EH (cell line): ENCODE results near the gene VPS18.
"Not testable (repeated sequence)": the region's sequence is repeated elsewhere in the genome, so short reads cannot be mapped to it uniquely, and the experiment has no call there.

Source experiments
- DNase-seq: peaks from one replicate; pipeline ENCODE4 v3.0.0-alpha.2; 2015; ENCODE audit warnings: low read depth

The VPS18 gene, protein sequence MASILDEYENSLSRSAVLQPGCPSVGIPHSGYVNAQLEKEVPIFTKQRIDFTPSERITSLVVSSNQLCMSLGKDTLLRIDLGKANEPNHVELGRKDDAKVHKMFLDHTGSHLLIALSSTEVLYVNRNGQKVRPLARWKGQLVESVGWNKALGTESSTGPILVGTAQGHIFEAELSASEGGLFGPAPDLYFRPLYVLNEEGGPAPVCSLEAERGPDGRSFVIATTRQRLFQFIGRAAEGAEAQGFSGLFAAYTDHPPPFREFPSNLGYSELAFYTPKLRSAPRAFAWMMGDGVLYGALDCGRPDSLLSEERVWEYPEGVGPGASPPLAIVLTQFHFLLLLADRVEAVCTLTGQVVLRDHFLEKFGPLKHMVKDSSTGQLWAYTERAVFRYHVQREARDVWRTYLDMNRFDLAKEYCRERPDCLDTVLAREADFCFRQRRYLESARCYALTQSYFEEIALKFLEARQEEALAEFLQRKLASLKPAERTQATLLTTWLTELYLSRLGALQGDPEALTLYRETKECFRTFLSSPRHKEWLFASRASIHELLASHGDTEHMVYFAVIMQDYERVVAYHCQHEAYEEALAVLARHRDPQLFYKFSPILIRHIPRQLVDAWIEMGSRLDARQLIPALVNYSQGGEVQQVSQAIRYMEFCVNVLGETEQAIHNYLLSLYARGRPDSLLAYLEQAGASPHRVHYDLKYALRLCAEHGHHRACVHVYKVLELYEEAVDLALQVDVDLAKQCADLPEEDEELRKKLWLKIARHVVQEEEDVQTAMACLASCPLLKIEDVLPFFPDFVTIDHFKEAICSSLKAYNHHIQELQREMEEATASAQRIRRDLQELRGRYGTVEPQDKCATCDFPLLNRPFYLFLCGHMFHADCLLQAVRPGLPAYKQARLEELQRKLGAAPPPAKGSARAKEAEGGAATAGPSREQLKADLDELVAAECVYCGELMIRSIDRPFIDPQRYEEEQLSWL

DNA sequence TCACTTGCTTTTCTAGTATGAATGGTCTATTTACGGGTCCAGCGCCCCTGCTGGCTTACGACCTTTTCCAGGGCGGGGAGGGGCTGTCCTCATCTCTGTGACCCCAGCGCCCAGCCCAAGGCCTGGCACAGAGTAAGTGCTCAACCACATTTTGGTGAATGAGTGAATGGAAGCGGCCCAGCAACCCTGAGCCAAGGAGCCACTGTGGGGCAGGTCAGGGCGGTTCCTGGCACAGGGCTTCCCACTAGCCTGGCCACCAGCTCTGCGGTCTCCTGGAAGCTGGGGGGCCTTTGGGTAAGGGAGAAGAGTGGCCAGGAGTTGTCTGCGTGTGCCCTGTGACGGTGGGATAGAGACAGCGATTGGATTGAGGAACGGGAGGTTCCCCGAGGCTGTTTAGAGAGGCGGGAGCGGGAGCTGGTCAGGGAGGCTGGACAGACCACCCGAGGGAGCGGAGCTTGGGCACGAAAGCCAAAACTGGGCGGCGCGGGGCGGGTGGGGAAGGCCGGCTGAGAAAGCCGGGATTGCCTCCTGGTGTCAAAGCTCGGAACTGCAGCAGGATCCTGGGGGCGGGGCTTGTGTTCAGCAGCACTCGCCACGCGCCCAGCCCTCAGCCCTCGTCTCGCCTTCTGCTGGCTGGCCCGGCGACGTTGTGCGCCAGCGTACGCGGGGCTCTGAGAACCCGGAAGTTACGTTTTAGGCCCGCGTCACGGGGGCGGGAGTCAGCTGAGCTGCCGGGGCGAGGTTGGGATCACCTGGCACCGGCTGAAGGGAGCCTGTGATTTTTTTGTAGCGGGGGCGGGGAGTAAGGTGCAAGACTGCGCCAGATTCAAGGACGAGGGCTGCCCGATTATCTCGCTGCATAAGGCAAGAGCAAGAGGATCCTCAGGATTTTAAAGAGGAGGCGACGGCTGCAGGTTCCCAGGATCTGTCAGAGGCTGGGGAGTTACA lies at the start of gene VPS18:
VPS18 (plus strand) TSS at position 718 of the 948 bp plus-strand sequence. CDS start 319 bp downstream, outside the sequence.
- peak; percentile 96 for DNase-seq

DNA sequence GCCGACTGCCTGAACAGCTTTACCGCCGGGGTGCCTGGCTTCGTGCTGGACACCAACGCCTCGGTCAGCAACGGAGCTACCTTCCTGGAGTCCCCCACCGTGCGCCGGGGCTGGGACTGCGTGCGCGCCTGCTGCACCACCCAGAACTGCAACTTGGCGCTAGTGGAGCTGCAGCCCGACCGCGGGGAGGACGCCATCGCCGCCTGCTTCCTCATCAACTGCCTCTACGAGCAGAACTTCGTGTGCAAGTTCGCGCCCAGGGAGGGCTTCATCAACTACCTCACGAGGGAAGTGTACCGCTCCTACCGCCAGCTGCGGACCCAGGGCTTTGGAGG lies 49.6 kb upstream of the VPS18 start:
- DNase-seq, result peak; percentile 21

DNA sequence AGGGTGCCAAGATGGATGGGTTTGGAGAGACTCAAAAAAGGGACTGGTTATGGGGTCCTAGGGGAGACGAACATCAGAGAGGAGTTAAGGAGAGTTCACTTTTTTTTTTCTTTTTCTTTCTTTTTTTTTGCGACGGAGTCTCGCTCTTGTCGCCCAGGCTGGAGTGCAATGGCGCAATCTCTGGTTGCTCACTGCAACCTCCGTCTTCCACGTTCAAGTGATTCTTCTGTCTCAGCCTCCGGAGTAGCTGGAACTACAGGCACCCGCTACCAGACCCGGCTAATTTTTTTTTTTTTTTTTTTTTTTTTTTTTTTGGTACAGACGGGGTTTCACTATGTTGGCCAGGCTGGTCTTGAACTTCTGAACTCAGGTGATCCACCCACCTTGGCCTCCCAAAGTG lies 49.2 kb upstream of the VPS18 start:
- no peak for DNase-seq

DNA sequence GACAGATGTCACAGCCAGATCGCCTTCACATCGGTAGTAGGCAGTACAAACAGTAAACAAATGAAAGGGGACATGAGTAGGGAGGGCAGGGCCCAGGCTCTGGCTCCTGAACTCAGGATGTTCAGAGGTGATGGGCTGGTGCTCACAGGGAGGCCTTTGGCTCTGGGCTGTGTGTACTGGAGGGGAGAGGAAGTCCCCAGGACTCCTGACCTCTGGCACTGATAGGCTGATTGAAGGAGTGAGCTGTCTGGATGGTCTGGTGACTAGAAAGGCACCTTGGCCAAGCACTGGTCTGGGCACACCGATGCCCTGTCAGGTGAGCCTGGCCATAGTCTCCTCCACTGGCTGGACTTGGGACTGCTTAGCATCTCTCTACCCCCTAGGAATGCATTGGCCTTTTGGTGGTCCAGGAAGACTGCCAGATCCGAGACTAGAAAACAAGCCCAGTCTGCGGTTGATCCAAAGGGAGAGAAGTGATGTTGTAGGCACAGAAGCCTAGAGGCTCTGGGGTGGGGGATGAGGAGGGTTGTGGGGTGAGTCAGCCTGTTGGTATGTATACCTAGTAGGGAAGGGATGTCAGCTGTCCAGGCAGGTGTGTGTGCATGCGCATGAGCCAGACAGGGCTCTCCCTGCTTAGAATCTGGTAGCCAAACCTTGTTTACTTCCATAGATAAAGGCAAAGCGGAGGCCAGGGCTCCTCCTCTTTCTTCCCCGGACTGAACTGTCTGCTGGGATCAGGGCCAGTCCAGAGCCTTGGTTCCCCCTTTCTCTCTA lies 48.6 kb upstream of the VPS18 start:
- DNase-seq, result no peak

DNA sequence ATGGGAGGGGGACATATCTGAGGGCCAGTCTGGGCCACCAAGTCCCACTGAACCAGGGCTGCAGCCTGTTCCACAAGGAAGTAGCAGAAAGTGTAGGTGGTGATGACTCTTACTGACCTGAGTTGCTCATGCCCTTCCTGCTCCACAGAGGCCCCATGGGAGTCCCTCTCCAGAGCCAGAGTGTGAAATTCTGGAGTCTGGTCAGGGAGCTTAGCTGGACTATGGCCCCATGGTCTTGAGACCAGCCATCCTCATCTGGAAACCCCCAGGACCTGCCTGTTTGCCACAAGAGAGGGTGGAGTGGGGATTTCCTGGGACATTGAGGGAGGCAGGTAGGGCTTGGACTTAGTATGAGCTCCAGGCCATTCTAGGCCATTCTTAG lies 47.4 kb upstream of the VPS18 start:
- no peak for DNase-seq

DNA sequence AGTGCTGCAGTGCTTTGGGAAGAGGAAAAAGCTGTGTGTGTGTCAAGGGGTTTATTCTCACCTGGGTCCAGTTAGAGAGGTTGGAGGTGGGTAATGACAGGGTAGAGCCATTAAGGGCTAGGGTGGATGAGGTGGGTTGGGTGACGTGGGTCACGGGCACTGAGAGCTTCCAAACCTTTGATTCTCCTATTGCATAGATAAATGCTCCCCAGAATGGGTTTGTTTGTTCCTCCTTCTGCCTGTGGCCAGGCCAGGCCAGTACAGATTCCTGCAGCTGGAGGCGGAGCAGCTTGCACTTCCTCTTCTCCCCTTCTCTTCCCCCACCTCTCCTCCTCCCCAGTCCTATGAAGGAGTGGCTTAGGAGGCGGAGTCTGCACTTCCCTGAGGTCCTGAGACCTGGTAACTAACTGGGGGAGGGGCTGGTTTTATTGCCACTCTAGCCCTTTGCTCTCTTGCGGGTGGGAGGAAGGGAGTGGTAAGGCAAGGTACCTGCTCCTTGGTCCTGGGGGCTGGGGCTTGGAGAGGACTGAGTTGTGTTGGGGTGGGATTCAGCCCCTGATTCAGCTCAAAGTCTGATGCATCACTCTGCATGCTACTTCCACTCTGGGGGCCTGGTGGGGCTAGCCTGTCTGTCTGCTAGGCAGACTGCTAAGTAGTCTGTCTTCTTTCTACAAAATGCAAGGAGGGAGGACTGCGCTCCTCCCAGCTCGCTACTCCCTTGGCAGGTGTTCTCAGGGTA lies 46.9 kb upstream of the VPS18 start:
- DNase-seq, result peak; percentile 62

DNA sequence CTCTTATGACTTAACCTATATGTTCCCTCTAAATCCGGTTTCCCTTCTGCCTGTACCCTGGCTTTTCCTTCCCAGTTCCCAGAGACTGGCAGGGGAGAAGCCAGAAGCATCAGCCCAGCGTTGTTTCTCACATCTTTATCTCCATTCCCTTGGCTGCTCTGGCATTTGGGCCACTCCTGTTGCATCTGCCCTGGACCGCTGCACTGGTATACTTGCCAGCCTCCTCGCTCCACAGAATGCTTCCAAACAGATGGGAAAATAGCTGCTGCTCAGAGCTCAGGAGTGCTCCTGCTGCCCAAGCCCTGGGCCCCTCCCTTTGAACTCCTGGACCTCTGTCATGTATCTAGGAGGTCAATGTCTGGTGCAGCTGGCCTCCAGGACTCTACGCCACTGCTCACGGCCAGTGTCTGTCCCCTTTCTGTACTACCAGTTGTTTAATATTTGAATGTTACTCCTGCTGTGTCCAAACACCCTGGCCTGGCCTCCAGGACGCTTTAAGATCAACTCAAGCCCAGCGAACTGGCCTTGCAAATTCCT lies 43.6 kb upstream of the VPS18 start:
- DNase-seq, result no peak

DNA sequence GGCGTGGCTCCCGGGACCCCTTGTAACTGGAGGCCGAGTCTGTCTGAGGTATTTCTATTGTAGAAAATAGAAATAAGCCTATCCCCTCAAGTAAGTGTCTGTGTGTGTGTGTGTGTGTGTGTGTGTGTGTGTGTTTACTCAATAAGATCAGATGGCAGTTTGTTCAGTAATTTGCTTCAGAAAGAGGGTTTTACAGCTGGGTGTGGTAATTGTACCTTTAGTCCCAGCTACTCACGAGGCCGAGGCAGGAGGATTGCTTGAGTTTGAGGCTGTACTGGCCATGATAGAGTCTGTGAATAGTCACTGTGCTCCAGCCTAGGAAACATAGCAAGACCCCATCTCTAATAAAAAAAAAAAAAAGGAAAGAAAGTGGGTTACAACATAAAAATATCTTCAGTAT lies 41.7 kb upstream of the VPS18 start:
- DNase-seq, result no peak

DNA sequence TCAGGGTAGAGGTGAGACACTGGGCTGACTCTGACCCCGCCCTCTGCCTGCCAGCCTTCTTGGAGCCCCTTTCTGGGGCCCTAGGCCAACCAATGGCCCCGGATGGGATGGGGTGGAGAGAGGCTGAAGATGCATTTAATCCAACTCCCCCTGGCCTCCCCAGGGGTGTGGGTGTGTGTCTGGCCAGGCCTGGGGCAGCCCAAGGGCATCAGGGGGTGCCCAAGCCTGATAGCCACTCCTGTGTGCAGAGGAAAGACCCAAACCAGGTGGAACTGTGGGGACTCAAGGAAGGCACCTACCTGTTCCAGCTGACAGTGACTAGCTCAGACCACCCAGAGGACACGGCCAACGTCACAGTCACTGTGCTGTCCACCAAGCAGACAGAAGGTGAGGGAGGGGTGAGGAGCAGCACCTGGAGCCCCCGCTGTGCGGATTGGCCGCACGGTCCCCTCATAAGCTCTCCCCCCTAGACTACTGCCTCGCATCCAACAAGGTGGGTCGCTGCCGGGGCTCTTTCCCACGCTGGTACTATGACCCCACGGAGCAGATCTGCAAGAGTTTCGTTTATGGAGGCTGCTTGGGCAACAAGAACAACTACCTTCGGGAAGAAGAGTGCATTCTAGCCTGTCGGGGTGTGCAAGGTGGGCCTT lies 40.9 kb upstream of the VPS18 start:
- DNase-seq, result no peak

DNA sequence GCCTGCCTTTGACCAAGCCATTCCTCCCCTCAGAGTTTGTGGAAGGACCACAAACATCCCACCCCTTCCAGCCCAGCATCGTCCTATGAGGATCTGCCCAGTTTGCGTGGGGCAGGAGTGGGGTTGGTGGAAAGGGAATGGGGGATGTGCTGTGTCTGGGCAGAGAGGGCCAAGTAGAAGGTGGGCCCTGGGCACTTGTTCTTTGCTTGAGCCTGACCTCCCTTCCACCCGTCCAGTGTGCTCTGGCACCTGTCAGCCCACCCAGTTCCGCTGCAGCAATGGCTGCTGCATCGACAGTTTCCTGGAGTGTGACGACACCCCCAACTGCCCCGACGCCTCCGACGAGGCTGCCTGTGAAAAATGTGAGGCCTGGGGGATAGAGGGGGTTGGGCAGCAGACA lies 40.1 kb upstream of the VPS18 start:
- no peak for DNase-seq

DNA sequence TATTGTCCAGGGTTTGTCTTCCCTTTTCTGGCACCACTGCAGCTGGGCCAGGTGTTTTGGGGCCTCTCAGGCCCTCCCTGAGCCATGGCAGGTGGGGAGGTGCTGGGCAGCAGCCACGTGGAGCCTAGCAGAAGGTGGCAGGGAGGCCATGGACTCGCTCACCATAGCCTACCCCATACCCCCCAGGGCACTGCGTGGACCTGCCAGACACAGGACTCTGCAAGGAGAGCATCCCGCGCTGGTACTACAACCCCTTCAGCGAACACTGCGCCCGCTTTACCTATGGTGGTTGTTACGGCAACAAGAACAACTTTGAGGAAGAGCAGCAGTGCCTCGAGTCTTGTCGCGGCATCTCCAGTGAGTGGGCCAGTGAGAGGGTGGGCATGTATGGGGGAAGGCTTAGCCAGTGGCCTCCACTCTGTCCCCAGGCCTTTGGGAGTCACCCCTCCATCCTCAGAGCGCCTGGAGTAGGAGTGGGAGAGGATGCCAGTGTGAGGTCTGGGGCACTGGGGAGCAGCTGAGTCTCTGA lies 38.5 kb upstream of the VPS18 start:
- no peak for DNase-seq

DNA sequence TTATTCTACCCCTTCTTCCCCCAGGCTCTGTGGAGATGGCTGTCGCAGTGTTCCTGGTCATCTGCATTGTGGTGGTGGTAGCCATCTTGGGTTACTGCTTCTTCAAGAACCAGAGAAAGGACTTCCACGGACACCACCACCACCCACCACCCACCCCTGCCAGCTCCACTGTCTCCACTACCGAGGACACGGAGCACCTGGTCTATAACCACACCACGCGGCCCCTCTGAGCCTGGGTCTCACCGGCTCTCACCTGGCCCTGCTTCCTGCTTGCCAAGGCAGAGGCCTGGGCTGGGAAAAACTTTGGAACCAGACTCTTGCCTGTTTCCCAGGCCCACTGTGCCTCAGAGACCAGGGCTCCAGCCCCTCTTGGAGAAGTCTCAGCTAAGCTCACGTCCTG lies 37.5 kb upstream of the VPS18 start:
- no peak for DNase-seq

DNA sequence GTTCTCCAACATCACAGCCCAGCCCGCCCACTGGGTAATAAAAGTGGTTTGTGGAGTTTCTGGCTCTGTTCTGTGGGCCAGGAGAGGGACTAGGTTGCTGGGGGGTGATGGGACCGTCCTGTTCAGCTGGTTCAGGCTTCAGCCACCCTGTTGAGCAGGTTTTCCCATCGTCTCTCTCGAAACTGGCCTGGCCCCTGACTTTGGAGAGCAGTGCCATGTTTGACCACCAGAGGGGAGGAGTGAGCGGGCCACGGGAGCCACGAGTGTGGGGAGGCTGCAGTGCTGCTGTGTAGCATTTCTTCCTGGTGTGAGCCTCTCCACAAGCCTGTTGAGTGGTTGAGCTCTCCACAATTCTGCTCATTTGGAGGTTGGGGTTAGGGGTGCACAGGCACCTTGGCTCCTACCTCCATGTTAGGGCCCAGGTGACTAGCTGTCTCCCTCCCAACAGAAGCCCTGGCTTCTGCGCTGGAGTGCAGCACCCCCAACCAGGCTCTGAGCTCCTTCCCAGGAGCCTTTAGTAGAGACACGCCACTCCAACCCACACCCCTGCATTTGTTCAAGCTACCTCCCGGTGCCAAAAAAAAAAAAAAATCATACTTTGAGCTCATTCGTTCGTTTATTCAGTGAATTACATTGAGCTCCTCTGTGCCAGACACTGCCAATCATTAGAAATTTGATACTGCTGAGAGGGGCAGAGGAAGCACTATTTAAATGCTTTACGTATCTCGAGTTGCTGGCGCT lies 36.5 kb upstream of the VPS18 start:
- peak; percentile 72 for DNase-seq

DNA sequence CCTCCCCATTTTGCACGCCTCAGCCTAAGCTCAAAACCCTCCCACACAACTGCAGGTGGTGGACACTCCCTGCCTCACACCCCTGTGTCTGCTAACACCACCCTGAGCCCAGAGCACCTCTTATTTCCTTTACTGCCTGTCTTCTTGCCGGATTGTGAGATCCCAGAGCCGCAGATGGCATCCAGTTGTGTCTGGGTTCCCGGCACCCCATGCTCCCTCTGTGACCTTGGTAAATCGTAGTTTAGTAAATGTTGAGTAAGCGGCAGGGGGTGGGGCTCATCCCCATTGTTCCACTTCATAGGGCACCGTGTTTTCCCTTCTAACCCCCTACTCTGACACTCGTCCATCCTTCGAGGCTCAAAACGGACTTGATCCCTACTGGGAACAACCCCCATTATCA lies 35.5 kb upstream of the VPS18 start:
- DNase-seq, result no peak

DNA sequence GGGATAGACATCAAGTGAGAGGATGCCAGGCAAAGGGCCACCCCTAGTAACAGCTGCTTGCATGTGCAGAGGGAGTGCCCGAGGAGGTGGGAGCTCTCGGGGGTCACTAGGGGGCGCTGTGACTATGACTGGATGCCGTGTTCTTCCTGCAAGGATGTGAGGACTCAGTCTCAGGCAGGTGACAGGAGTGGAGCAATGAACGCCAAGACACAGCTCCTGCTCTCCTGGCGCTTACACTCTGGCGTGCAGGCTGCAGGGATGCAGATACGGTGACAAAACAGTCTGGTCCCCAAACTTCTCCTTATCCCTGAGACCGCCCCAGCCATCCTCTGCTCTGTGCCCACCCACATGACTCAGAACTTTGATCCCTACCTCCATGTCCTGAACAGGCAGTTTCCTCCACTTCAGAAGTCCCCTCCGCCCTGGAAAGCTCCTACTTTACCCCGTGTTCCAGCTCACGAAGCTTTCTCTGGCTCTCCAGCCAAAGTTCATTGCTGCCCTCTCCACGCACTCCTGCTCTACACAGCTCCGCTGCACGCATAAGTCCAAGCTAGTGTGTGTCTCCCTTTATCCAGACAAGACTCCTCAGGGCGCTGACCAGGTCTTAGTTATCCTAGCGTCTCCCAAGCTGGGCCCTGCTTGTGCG lies 34.9 kb upstream of the VPS18 start:
- peak; percentile 75 for DNase-seq

DNA sequence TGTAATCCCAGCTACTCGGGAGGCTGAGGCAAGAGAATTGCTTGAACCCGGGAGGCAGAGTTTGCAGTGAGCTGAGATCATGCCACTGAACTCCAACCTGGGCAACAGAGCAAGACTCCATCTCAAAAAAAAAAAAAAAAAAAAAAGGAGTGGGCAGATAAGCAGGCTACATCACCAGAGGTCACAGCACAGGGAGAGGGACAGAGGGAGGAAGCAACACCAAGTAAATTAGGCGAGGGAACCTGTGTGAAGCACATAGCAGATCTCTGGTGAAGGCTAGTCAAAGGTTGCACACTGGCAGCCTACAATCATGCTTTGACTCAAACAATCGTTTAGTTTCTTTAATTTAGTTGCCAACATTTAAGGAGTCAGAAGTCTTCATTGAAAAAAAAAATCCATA lies 33.1 kb upstream of the VPS18 start:
- not testable (repeated sequence) for DNase-seq

DNA sequence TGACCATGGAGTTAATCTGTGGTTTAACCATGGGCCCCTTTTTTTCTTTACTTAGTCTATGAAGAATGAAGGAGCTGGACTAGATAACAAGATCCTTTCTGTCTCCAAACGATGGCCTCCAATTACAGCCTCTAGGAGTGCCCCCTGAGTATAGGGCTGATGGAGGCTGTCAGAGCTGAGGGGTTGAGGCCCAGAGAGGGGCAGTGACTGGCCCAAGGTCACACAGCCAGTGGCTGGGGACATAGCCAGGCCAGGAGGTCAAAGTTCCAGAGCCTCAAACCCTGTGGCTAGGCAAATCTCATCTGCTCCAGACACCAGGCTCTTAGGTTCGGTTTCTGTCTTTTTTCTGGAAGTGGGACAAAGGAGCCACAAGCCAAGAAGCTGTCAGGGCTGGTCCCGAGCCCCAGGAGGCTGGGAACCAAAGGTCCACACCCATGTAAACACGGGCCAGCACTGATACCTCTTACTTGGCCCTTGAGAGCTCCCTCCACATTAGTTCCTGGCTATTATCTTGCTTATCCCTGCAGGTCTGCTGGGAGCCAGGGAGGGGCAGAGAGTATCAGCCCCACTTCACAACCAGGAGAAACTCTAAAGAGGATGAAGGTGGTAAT lies 30.5 kb upstream of the VPS18 start:
- no peak for DNase-seq

DNA sequence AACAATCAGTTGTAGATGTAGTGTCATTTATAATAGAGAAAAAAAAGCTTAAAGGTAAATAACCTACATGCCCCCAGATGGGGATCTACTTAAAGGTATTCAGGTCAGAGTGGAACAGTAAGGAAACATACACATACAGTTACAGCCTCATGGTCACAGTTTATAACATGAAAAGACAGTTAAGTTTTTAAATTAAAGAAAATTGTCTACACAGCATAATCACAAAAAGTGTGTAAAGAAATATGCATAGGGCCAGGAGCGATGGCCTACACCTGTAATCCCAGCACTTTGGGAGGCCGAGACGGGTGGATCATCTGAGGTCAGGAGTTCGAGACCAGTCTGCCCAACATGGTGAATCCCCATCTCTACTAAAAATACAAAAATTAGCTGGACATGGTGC lies 27.1 kb upstream of the VPS18 start:
- DNase-seq, result no peak
